K562 (cell line): ENCODE results near the gene RPLP2. TPM values are rescaled to one million over a fixed set of nuclear protein-coding genes. Genes with fewer than 3 reads are reported as not detected.

Source experiments
- ADNP ChIP-seq: fragments of 200-800 bp; sonication (Bioruptor generic); IDR thresholded peaks from 2 replicates; pipeline ENCODE4 v1.6.1; 2016; ENCODE audit warnings: missing genetic modification characterization, missing compliant biosample characterization
- CHD4 ChIP-seq: fragments of 200-600 bp; sonication (generic); IDR thresholded peaks from 3 replicates; pipeline ENCODE4 v1.6.1; 2012; ENCODE audit warnings: low read depth, mild to moderate bottlenecking, mixed read lengths, low read length, inconsistent platforms; ENCODE audit not compliant: insufficient read depth, insufficient replicate concordance, poor library complexity, severe bottlenecking
- DACH1 ChIP-seq: fragments of 450-650 bp; IDR thresholded peaks from 2 replicates; pipeline ENCODE4 v1.6.1; 2018; ENCODE audit not compliant: partially characterized antibody
- ETV6 ChIP-seq, 3 experiments: fragments of 150-350 bp in 1 of 3; sonication (generic) in 1 of 3; formaldehyde crosslinking in 1 of 3; IDR thresholded peaks; 2 replicates each; pipeline versions ENCODE4 v1.6.1 to v1.8.0; 2014 to 2022; ENCODE audit warnings: borderline replicate concordance in 2 of 3, low read depth in 2 of 3, antibody characterized with exemption in 1 of 3, low read length in 1 of 3, mild to moderate bottlenecking in 1 of 3, missing genetic modification reagents in 1 of 3
- KLF6 ChIP-seq: fragments of 250-450 bp; sonication (Bioruptor Pico); IDR thresholded peaks from 2 replicates; pipeline ENCODE4 v1.4.0; 2020; ENCODE audit warnings: mild to moderate bottlenecking, moderate library complexity, borderline replicate concordance
- NFATC3 ChIP-seq: fragments of 450-650 bp; IDR thresholded peaks from 2 replicates; pipeline ENCODE4 v1.6.1; 2017; ENCODE audit warnings: mild to moderate bottlenecking
- NR4A1 ChIP-seq, 2 experiments: fragments of 250-450 bp in 1 of 2; fragments of 450-650 bp in 1 of 2; sonication (Bioruptor Pico) in 1 of 2; IDR thresholded peaks; 2 replicates each; pipeline versions ENCODE4 v1.4.0 to v1.6.1; 2016 to 2020; ENCODE audit warnings: mild to moderate bottlenecking in 2 of 2, missing compliant biosample characterization in 1 of 2, missing genetic modification characterization in 1 of 2, moderate library complexity in 1 of 2
- PHF20 ChIP-seq: fragments of 450-650 bp; IDR thresholded peaks from 2 replicates; pipeline ENCODE4 v1.6.1; 2018; ENCODE audit not compliant: partially characterized antibody
- RB1 ChIP-seq: fragments of 450-650 bp; IDR thresholded peaks from 2 replicates; pipeline ENCODE4 v1.6.1; 2017; ENCODE audit warnings: low read depth, mild to moderate bottlenecking
- RBFOX2 ChIP-seq: fragments of 200-400 bp; formaldehyde crosslinking; IDR thresholded peaks from 2 replicates; pipeline ENCODE4 v1.6.1; 2017; ENCODE audit warnings: low read depth, mild to moderate bottlenecking, low read length, moderate library complexity
- SLC30A9 ChIP-seq: fragments of 250-450 bp; sonication (Bioruptor Pico); IDR thresholded peaks from 2 replicates; pipeline ENCODE4 v1.8.0; 2022; ENCODE audit warnings: mild to moderate bottlenecking, moderate library complexity
- SRSF1 ChIP-seq: fragments of 200-400 bp; formaldehyde crosslinking; IDR thresholded peaks from 2 replicates; pipeline ENCODE4 v1.6.1; 2017; ENCODE audit warnings: mild to moderate bottlenecking, low read depth, low read length, moderate library complexity
- ZBTB9 ChIP-seq: fragments of 450-650 bp; formaldehyde crosslinking; IDR thresholded peaks from 2 replicates; pipeline ENCODE4 v1.4.0; 2020; ENCODE audit warnings: mild to moderate bottlenecking, moderate library complexity
- ZNF507 ChIP-seq: conservative IDR thresholded peaks from 2 replicates; pipeline ENCODE4 v1.6.1; 2017; ENCODE audit warnings: missing genetic modification characterization, missing compliant biosample characterization
- ZNF75A ChIP-seq: fragments of 450-650 bp; formaldehyde crosslinking; IDR thresholded peaks from 2 replicates; pipeline ENCODE4 v1.4.0; 2020; ENCODE audit warnings: mild to moderate bottlenecking
- polyA plus RNA-seq, 8 experiments: library from polyadenylated mRNA; depleted of rRNA in 4 of 8; stranded (reverse) in 5 of 8; unstranded in 3 of 8; fragments of >200 nt; fragmentation: Nextera tagmentation in 2 of 8; fragmentation: Illumina TruSeq in 1 of 8; extraction: Ambion mirVana in 2 of 8; extraction: Trizol in 1 of 8; gene quantifications; 2 replicates each; pipeline versions ENCODE4 v1.2.1 to v1.2.3, GENCODE V29; 2011 to 2014; ENCODE audit warnings: inconsistent platforms in 1 of 8, missing spikeins in 1 of 8
- total RNA-seq, 7 experiments: library from RNA; depleted of rRNA in 6 of 7; stranded (reverse); fragments of >200 nt in 6 of 7; fragmentation: Illumina TruSeq in 2 of 7; extraction: Trizol in 2 of 7; gene quantifications; 2 replicates each; pipeline versions ENCODE4 v1.2.1 to v1.2.3, GENCODE V29; 2011 to 2021; ENCODE audit warnings: low replicate concordance in 1 of 7
- TF ChIP-seq, protein P1 (sequence below), 2 experiments: fragments of 450-650 bp in 1 of 2; sonication (generic) in 1 of 2; formaldehyde crosslinking in 1 of 2; IDR thresholded peaks in 1 of 2; conservative IDR thresholded peaks in 1 of 2; 2 replicates each; pipeline versions ENCODE4 v1.6.1 to v1.8.1; 2016 to 2023; ENCODE audit warnings: mild to moderate bottlenecking in 2 of 2, moderate library complexity in 2 of 2, inconsistent platforms in 1 of 2, missing genetic modification reagents in 1 of 2
- TF ChIP-seq, protein P2 (sequence below): sonication (generic); formaldehyde crosslinking; IDR thresholded peaks from 2 replicates; pipeline ENCODE4 v1.4.0; 2020; ENCODE audit warnings: mild to moderate bottlenecking, missing genetic modification reagents

Gene RPLP2
- total and polyA plus RNA-seq, 9 of the 15 experiments (the other 6 are each of a cell fraction or from before 2014, with no cell fraction given), result 528 to 3,807 (median 1,633) TPM

DNA sequence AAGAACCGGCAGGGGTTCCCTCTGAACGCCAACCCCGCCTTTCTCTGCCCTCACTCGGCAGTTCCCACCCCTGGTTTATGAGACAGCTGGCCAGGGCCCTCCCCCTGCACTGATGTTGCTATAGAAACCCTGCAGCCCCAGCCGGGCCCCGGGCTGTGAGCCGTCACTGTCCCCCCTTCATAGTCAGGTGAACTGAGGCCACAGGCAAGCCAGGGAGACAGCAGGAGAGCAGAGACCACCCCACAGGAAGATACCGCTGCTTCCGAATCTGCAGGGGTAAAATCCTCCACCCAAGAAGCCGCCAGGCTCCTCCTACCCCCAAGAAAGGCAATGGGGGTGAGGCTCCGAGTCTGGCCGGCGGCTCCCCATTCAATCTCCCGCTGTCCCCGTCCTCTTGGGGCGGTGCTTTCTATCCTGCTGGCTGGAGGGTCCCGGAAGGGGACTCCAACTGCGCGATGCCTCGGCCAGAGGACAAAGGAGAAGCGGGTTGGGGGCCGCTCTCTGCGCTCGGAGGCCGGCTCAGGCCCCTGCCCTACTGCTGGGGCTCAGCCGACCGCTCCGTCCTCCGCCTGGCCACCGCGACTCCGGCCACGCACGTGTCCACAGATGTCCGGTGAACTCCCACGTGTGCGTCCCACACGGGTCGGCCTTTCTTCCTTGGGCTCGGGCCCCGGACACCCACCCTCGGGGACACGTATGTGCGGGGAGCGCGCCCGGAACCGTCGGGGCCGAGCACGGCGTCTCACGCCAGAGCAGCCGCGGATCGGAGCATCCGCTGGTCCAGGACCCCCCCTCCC is 12.3 kb upstream of the RPLP2 start (continued):
- TF ChIP-seq SRSF1 (no peak), RBFOX2 (peak; percentile 68), CHD4 (no peak), RB1 (no peak), PHF20 (no peak), ZNF75A (CRISPR knock-in tag) (no peak), NR4A1 (CRISPR knock-in tag; IDR thresholded peaks at IDR 0.05) (no peak), NR4A1 (tag; IDR thresholded peaks at IDR 0.05) (no peak), ZNF507 (tag) (no peak), ETV6 (IDR thresholded peaks at IDR 0.05; ENCODE audit: borderline replicate concordance in 1 of 2, low read depth in 2 of 2, low read length in 1 of 2) (no peak), ETV6 (CRISPR knock-in tag; IDR thresholded peaks at IDR 0.05; ENCODE audit: borderline replicate concordance) (no peak), NFATC3 (no peak), ADNP (tag) (no peak), SLC30A9 (CRISPR knock-in tag) (no peak), KLF6 (CRISPR knock-in tag) (no peak), DACH1 (peak; percentile 65), ZBTB9 (CRISPR knock-in tag) (peak; percentile 68; the same call in 1 of the 2 replicates)
- TF ChIP-seq, protein P1, sequence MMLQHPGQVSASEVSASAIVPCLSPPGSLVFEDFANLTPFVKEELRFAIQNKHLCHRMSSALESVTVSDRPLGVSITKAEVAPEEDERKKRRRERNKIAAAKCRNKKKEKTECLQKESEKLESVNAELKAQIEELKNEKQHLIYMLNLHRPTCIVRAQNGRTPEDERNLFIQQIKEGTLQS (IDR thresholded peaks at IDR 0.05), result no peak
- TF ChIP-seq, protein P1 (CRISPR knock-in tag; conservative IDR thresholded peaks at IDR 0.05), result no peak
- TF ChIP-seq, protein P2, sequence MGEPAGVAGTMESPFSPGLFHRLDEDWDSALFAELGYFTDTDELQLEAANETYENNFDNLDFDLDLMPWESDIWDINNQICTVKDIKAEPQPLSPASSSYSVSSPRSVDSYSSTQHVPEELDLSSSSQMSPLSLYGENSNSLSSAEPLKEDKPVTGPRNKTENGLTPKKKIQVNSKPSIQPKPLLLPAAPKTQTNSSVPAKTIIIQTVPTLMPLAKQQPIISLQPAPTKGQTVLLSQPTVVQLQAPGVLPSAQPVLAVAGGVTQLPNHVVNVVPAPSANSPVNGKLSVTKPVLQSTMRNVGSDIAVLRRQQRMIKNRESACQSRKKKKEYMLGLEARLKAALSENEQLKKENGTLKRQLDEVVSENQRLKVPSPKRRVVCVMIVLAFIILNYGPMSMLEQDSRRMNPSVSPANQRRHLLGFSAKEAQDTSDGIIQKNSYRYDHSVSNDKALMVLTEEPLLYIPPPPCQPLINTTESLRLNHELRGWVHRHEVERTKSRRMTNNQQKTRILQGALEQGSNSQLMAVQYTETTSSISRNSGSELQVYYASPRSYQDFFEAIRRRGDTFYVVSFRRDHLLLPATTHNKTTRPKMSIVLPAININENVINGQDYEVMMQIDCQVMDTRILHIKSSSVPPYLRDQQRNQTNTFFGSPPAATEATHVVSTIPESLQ (CRISPR knock-in tag), result no peak
